ENCODE measurements around the gene SORCS2.

DNA sequence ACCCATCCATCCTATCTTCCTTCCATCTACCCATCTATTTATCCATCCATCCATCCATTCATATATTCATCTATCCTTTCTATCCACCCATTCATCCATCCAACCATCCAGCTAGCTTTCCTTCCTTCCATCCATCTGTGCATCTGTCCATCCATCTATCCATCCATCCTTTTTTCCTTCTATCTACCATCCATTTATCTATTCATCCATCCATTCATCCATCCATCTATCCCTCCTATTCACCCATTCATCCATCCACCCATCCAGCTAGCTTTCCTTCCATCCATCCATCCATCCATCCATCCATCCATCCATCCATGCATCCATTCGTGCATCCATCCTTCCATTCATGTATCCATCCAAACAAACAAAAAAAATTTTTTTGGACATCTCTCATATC is 123.6 kb downstream of the SORCS2 start:
- TF ChIP-seq EZH2 (IDR thresholded peaks at IDR 0.05; ENCODE audit: insufficient read depth, poor library complexity, severe bottlenecking) (no peak), EZH2phosphoT487 (IDR thresholded peaks at IDR 0.05; ENCODE audit: insufficient read depth, low read depth) (no peak)

All from GM23248 (cell line).